Activated CD4-positive, CD25-positive, alpha-beta regulatory T cell treated with anti-CD3 and anti-CD28 coated beads, Interleukin-2, amount 50 U/mL, for 16 hours (primary cell): ENCODE results near the gene GFRA4.

Source experiments
- DNase-seq: peaks from one replicate; pipeline ENCODE4 v3.0.0-alpha.2; 2020; ENCODE audit warnings: low read depth, low spot score

The GFRA4 gene

GRCh38 chr20:3674447-3674846 lies 11.2 kb upstream of the GFRA4 start:
- DNase-seq: no peak

- DNase-seq: no peak
Measured at GRCh38 chr20:3673221-3674070, 10.2 kb upstream of the GFRA4 start.

- DNase-seq: no peak
Measured at GRCh38 chr20:3672547-3673171, 9.5 kb upstream of the GFRA4 start.

- DNase-seq: no peak
Measured at GRCh38 chr20:3671986-3672546, 8.9 kb upstream of the GFRA4 start.

- DNase-seq: no peak
Measured at GRCh38 chr20:3670945-3671344, 7.7 kb upstream of the GFRA4 start.

GRCh38 chr20:3670511-3670910 lies 7.3 kb upstream of the GFRA4 start:
- no peak for DNase-seq

- no peak for DNase-seq
Measured at GRCh38 chr20:3669710-3670367, 6.6 kb upstream of the GFRA4 start.

GRCh38 chr20:3667434-3668037 lies 4.3 kb upstream of the GFRA4 start:
- no peak for DNase-seq

GRCh38 chr20:3663858-3664257 lies 659 bp upstream of the GFRA4 start:
- DNase-seq: no peak

- no peak for DNase-seq
Measured at GRCh38 chr20:3661814-3662665, 1.2 kb downstream of the GFRA4 start.

- DNase-seq: no peak
Measured at GRCh38 chr20:3661060-3661813, 2.0 kb downstream of the GFRA4 start.

GRCh38 chr20:3660262-3661059 lies 2.7 kb downstream of the GFRA4 start:
- DNase-seq: no peak

GRCh38 chr20:3659492-3660261 lies 3.5 kb downstream of the GFRA4 start:
- DNase-seq: no peak

GRCh38 chr20:3658716-3659491 lies 4.3 kb downstream of the GFRA4 start:
- no peak for DNase-seq

- DNase-seq: no peak
Measured at GRCh38 chr20:3658019-3658715, 5.0 kb downstream of the GFRA4 start.

GRCh38 chr20:3655131-3655405 lies 8.1 kb downstream of the GFRA4 start:
- no peak for DNase-seq

- no peak for DNase-seq
Measured at GRCh38 chr20:3654326-3655130, 8.7 kb downstream of the GFRA4 start.
